Parathyroid adenoma (tissue), 2 donors: ENCODE data around the gene CUX1.

Experiments used
- H2AFZ ChIP-seq: fragments of 300-600 bp; sonication (generic); one replicate; pipeline ENCODE4 v1.7.0; 2017; ENCODE audit warnings: antibody characterized with exemption, mild to moderate bottlenecking
- H3K27ac ChIP-seq: fragments of 300-600 bp; sonication (generic); one replicate; pipeline ENCODE4 v1.7.0; 2017
- H3K27me3 ChIP-seq: fragments of 300-600 bp; sonication (generic); one replicate; pipeline ENCODE4 v1.7.0; 2017; ENCODE audit warnings: low read length; ENCODE audit not compliant: control insufficient read depth, insufficient read depth
- H3K36me3 ChIP-seq: fragments of 300-600 bp; sonication (generic); one replicate; pipeline ENCODE4 v1.7.0; 2017; ENCODE audit warnings: low read length; ENCODE audit not compliant: control insufficient read depth, insufficient read depth
- H3K4me1 ChIP-seq: fragments of 300-600 bp; sonication (generic); one replicate; pipeline ENCODE4 v1.7.0; 2017; ENCODE audit warnings: control low read depth
- H3K4me2 ChIP-seq: fragments of 300-600 bp; sonication (generic); one replicate; pipeline ENCODE4 v1.7.0; 2017; ENCODE audit warnings: low read length
- H3K4me3 ChIP-seq: fragments of 300-600 bp; sonication (generic); one replicate; pipeline ENCODE4 v1.7.0; 2017; ENCODE audit warnings: low read depth, low read length
- H3K79me2 ChIP-seq: fragments of 300-600 bp; sonication (generic); one replicate; pipeline ENCODE4 v1.7.0; 2017; ENCODE audit warnings: control low read depth
- H3K9ac ChIP-seq: fragments of 300-600 bp; sonication (generic); one replicate; pipeline ENCODE4 v1.7.0; 2017; ENCODE audit warnings: mild to moderate bottlenecking
- H3K9me3 ChIP-seq: fragments of 300-600 bp; sonication (generic); one replicate; pipeline ENCODE4 v1.7.0; 2017; ENCODE audit warnings: low read length; ENCODE audit not compliant: control insufficient read depth
- CTCF ChIP-seq: fragments of 300-600 bp; sonication (generic); IDR thresholded peaks from one replicate; pipeline ENCODE4 v1.7.0; 2017; ENCODE audit warnings: antibody characterized with exemption, mild to moderate bottlenecking
- donor health status: primary hyperparathyroidism.

CUX1 gene

GRCh38 chr7:102075126-102075525, 257.7 kb downstream of the CUX1 start:
- H3K27me3 ChIP-seq, result no peaks in the 10 kb centered on the region
- no peaks in the 10 kb centered on the region for H3K36me3 ChIP-seq
- H3K4me1 ChIP-seq, result no peaks in the 10 kb centered on the region
- TF ChIP-seq CTCF, result no peak
- no peak overlapping the region for H3K4me3 ChIP-seq
- no peak overlapping the region for H3K27ac ChIP-seq
- H3K9me3 ChIP-seq, result no peaks in the 10 kb centered on the region
- no peak overlapping the region for H3K4me2 ChIP-seq
- no peak overlapping the region for H3K9ac ChIP-seq
- H3K79me2 ChIP-seq, result peaks cover 2% of the 10 kb centered on the region
- no peak overlapping the region for H2AFZ ChIP-seq

GRCh38 chr7:102075553-102076135, 258.2 kb downstream of the CUX1 start:
- Histone ChIP-seq H2AFZ (no peak overlapping the region), H3K4me1 (no peaks in the 10 kb centered on the region), H3K36me3 (no peaks in the 10 kb centered on the region), H3K4me3 (no peak overlapping the region), H3K9ac (no peak overlapping the region), H3K79me2 (peaks cover 2% of the 10 kb centered on the region), H3K27me3 (no peaks in the 10 kb centered on the region), H3K9me3 (no peaks in the 10 kb centered on the region), H3K4me2 (no peak overlapping the region), H3K27ac (no peak overlapping the region)
- TF ChIP-seq CTCF, result no peak

- no peak overlapping the region for H2AFZ ChIP-seq
- TF ChIP-seq CTCF, result no peak
- H3K36me3 ChIP-seq, result no peaks in the 10 kb centered on the region
Measured at GRCh38 chr7:102077081-102077480, 259.7 kb downstream of the CUX1 start.

GRCh38 chr7:102079140-102080018, 262.0 kb downstream of the CUX1 start:
- H2AFZ ChIP-seq, result no peak overlapping the region
- no peak for TF ChIP-seq CTCF
- H3K9me3 ChIP-seq, result no peaks in the 10 kb centered on the region
- H3K79me2 ChIP-seq, result peaks cover 2% of the 10 kb centered on the region
- H3K27me3 ChIP-seq, result no peaks in the 10 kb centered on the region
- no peak overlapping the region for H3K9ac ChIP-seq
- H3K36me3 ChIP-seq, result no peaks in the 10 kb centered on the region
- no peak overlapping the region for H3K4me2 ChIP-seq
- no peaks in the 10 kb centered on the region for H3K4me1 ChIP-seq
- H3K4me3 ChIP-seq, result no peak overlapping the region
- H3K27ac ChIP-seq, result no peak overlapping the region

More at GRCh38 chr7:102077081-102077480, 259.7 kb downstream of the CUX1 start:
- H3K9me3 ChIP-seq, result no peaks in the 10 kb centered on the region
- peaks cover 2% of the 10 kb centered on the region for H3K79me2 ChIP-seq
- no peaks in the 10 kb centered on the region for H3K27me3 ChIP-seq
- no peak overlapping the region for H3K4me2 ChIP-seq
- no peak overlapping the region for H3K9ac ChIP-seq
- H3K4me1 ChIP-seq, result no peaks in the 10 kb centered on the region
- no peak overlapping the region for H3K4me3 ChIP-seq
- H3K27ac ChIP-seq, result no peak overlapping the region
